Activated gamma-delta T cell treated with anti-CD3 and anti-CD28 coated beads, Interleukin-2, amount 50 U/mL, for 16 hours (primary cell): Measurements from ENCODE around the gene MYPN.
"Not testable (repeated sequence)": the region's sequence is repeated elsewhere in the genome, so short reads cannot be mapped to it uniquely, and the experiment has no call there.

ENCODE experiments used
- DNase-seq: peaks from one replicate; pipeline ENCODE4 v3.0.0-alpha.2; 2020; ENCODE audit warnings: low read depth

The MYPN gene

GRCh38 chr10:68135922-68136792 is 26.9 kb downstream of the MYPN start:
- no peak for DNase-seq

GRCh38 chr10:68137171-68137570 is 27.9 kb downstream of the MYPN start:
- no peak for DNase-seq

- DNase-seq: no peak
Measured at GRCh38 chr10:68138526-68138925, 29.2 kb downstream of the MYPN start.

DNA sequence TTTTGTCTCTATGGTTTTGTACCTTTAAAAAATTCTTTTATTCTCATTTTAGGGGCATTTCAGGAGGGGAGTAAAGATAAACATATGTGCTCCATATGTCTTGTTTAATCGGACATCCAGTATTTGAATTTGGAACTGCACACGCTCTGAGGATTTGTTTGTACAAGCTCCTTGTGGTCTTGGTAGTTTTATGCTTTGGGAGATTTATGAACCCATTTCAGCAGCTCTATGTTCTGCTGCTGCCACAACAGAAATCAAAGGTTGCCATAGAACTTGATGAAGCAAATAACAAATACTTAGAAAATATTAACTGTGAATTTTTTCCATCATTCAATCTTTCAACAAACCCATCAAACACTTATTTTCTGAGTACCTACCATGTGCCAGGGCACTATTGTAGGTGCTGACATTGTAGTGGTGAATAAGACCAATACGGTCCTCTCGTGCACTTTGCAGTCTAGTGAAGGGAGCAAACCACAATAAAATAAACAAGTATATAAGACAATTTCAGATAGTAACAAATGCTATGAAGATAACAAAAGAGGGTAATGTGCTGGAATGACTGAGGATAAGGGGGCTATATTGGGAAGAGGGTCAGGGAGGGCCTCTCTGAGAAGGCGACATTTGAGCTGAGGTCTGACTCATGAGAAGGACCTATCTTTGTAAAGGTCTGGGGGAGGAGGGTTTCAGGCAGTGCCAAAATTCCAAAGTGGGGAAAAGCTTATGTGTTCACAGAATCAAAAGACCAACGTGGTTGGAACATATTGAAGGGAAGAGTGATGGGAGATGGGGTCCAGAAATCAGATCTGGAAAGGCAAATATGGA is 30.4 kb downstream of the MYPN start:
- no peak for DNase-seq

DNA sequence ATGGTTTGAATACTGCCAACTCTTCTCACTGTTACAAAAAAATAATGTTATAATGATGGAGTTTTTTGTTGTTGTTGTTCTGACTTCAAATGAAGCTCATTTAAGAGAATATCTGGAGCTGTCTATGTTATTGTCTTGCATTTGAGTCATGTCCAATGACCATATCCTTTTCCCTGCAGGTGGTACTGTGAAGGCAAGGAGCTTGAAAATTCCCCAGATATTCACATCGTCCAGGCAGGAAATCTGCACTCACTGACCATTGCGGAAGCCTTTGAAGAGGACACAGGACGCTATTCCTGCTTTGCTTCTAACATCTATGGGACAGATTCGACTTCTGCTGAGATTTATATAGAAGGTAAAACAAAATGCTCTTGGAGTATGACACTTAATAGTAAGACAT is 33.5 kb downstream of the MYPN start:
- no peak for DNase-seq

DNA sequence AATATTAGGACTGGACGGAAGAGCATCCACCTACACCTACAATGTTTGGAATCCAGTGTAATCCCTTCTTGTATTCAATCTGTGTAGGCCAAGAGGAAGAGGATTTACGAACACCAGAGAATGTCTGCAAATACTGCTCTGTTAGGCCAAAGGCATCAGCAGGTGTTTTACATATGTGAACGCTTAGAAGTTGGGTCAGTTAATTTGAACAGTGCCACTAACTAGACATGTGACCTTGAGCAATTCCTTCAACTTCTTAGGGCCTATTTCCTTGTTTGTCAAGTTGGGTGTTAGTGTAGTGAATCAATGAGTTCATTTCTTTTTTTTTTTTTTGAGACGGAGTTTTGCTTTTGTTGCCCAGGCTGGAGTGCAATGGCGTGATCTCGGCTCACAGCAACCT is 35.4 kb downstream of the MYPN start:
- no peak for DNase-seq

- DNase-seq: no peak
Measured at GRCh38 chr10:68145705-68146104, 36.4 kb downstream of the MYPN start.

DNA sequence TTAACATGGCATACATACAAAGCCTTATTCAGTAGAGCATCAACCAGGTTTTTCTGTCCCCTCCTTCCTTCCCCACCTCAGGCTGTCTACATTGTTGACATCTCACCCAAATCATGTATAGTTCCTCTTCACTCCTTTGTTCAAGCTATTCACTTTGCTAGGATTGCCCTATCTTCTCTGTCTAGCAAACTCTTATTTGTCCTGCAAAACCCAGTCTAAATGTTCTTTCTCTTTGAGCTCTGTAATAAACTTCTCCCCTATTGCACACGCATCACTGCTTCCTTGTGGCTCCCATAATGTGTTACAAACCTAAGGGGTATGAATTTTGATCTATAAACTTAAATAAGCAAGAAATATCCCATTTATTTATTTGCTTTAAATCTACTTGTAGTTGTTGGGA is 36.8 kb downstream of the MYPN start:
- no peak for DNase-seq

DNA sequence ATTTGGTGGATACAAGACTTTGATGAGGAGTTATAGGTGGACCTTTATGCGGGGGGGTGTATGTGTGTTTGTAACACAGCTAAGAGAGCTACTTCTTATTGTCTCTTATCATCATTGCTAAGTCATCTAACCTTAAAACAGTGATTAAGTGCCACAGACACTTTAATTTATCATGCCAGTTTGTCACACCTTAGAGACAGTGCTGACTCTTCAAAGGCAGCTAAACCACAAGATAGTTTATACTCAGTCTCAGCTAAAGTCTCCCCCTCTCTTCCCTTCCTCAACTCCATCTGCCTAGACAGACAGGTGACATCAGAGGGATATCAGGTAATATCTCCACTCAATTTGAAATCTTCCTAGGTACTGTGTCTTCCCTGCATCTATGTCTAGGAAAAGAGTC is 42.2 kb downstream of the MYPN start:
- DNase-seq: no peak

GRCh38 chr10:68153473-68154210 is 44.4 kb downstream of the MYPN start:
- no peak for DNase-seq

GRCh38 chr10:68154211-68154497 is 44.9 kb downstream of the MYPN start:
- DNase-seq: no peak

DNA sequence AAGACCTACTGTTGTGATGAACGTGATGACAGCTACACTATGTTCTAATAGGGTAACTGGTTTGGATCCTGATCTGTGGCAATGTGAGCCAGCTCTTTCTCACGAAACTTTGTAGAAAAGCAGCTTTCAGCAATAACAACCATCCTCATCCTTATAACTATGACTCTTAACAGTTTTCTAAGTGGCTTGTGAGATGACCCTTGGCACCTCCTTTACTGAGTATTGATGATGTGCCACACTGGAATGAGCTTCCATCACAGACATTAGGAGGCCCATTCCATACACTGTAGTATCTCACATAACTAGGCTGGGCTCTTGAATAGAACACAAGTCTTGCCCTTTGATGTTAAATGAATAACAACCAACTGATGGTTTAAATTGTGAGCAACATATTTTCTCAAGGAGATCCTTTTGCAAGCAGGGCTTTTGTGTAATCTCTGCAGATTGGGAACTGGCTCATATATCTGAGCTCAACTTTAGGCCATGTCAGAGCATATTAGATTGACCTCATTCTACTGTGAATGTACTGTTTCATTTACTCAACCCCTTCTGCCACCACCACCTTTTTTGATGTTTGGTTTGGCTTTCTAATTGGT is 46.4 kb downstream of the MYPN start:
- DNase-seq: no peak

- DNase-seq: peak; percentile 37
Measured at GRCh38 chr10:68156373-68157185, 47.3 kb downstream of the MYPN start.

DNA sequence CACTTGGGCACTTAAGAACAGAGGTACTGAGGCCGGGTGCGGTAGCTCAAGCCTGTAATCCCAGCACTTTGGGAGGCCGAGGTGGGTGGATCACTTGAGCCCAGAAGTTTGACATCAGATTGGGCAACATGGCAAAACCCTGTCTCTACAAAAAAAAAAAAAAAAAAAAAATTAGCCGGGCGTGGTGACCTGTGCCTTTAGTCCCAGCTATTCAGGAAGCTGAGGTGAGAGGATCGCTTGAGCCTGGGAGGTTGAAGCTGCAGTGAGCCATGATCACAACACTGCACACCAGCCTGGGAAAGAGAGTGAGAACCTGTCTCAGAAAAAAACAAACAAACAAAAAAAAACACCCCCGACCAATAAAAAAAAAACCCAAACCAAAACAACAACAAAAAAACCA is 48.2 kb downstream of the MYPN start:
- not testable (repeated sequence) for DNase-seq

- DNase-seq: no peak
Measured at GRCh38 chr10:68158031-68158430, 48.7 kb downstream of the MYPN start.

DNA sequence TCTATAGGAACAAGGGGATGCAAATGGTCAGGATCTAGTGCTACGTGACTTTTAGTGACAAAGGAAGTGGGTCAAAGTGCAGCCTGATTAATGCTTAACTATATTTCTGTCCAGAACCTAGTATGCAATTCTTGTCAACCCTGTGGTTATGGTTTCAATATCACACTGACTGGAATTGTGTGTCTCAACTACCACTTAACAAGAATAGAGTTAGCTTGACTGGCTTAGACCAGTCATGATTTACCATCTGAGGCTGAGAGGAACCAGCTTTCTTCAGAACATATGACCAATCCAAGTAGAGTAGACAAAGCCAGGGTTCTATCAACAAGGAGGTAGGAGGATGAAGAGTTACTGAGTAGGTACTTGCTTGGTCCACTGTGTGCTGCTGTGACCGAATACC is 54.4 kb downstream of the MYPN start:
- no peak for DNase-seq

DNA sequence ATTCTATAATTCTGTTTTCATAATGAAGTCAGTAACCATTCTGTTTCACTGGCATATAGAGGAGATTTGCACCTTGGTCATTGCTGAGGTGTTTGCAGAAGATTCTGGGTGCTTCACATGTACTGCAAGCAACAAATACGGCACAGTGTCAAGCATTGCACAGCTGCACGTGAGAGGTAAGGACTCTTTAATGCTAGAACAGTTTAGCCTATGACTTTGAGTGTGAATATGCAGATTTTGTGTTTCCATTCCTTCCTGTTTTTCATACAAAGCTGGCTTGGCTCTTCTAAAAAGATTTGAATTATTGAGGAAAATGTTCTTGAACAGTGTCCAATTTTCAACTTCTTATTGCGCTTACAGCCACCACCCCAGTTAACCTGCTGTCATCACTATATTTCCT is 56.4 kb downstream of the MYPN start:
- no peak for DNase-seq

GRCh38 chr10:68166871-68167585 is 57.7 kb downstream of the MYPN start:
- DNase-seq: no peak

DNA sequence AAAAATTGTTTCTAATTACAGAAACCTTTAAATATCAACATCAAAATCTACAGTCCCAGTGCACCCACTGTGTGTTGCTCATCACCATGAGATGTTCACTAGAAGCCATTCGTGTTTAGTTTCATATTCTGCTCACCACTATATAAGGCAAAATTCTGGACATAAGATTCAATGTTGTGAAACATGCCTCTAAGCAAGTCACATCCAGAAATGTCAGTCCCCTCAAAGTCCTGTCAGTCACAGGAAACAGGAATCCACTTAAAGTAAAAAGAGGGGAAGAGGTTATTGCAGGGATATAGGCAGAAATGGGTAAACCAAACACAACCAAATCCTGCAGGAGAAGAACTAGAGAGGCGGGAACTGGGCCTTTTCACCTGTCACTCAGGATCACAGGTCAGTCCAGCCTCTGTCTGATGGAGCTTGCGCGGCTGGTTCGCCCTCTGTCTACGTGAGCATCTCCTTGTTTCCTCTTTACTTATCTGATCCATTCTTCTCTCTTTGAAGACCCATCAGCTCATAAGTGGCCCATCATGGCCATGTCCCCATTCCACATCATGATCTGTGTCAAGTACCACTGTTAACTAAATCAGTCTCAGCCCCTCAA is 58.4 kb downstream of the MYPN start:
- no peak for DNase-seq

DNA sequence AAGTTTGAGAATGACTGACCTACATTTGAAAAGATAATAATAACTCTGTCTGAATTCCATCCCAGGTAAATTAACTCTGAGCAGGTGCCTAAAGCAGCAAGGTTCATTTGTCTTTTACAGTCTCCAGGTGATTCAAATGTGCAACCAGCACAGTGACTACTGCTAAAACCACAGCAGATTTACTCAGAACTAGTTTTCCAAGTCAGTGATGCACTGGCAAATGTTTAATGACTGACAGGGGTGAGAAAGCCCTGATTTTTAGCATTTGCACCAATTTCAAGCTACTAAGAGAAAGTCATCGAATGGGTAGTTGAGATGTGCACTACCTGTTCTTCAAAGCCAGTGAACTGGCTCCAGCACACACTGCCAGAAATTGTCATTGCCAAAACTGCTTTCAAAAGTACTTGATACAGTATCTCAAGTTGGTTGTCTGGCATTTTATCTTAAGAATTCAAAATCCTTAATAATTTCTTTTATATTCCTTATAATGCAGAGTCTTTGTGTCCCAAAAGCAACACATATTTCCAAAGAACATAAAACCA is 62.3 kb downstream of the MYPN start:
- no peak for DNase-seq
